ENCODE results near the gene SLC8A3.

SLC8A3 gene

GRCh38 chr14:70127186-70127585 lies 61.6 kb downstream of the SLC8A3 start:
- H3K4me1 ChIP-seq (ENCODE audit: control insufficient read depth, insufficient read depth, low read depth, low read length), result no peaks in the 10 kb centered on the region
- H2BK15ac ChIP-seq (ENCODE audit: low read depth, poor library complexity, severe bottlenecking), result no peak overlapping the region
- no peaks in the 10 kb centered on the region for H3K79me1 ChIP-seq (replicated peaks; ENCODE audit: low read length, poor library complexity, severe bottlenecking)
- H2AK5ac ChIP-seq (ENCODE audit: low read length, severe bottlenecking), result no peak overlapping the region
- no peak overlapping the region for H3K14ac ChIP-seq (ENCODE audit: low read length in 2 of 2)
- H3K9me3 ChIP-seq (ENCODE audit: control insufficient read depth, low read length), result no peaks in the 10 kb centered on the region
- no peak overlapping the region for H3K27ac ChIP-seq (ENCODE audit: low read length, poor library complexity, severe bottlenecking)
- H2BK5ac ChIP-seq (ENCODE audit: low read depth, low read length, poor library complexity, severe bottlenecking), result no peak overlapping the region
- no peaks in the 10 kb centered on the region for H3K36me3 ChIP-seq (ENCODE audit: control insufficient read depth in 1 of 2, insufficient read depth in 2 of 2, low read depth in 1 of 2, low read length in 2 of 2)
- H3K9ac ChIP-seq (ENCODE audit: low read length), result no peak overlapping the region
- 79% methylated on average over 7 of the region's 7 CpGs for WGBS
- H4K91ac ChIP-seq (ENCODE audit: low read length), result no peak overlapping the region
- DNase-seq, result no peak
- H2BK12ac ChIP-seq (ENCODE audit: low read length in 2 of 2), result no peak overlapping the region
- H2BK120ac ChIP-seq (ENCODE audit: low read depth, low read length), result no peak overlapping the region
- no peak overlapping the region for H3K4ac ChIP-seq (ENCODE audit: low read depth in 1 of 2, low read length in 2 of 2)
- no peak overlapping the region for H3K18ac ChIP-seq (ENCODE audit: low read depth in 1 of 2, low read length in 2 of 2)
- H3K4me2 ChIP-seq (ENCODE audit: low read length, poor library complexity, severe bottlenecking), result no peak overlapping the region
- H4K8ac ChIP-seq (ENCODE audit: low read length), result no peak overlapping the region
- no peak overlapping the region for H3K4me3 ChIP-seq (ENCODE audit: insufficient read depth in 1 of 2, low read depth in 1 of 2, low read length in 2 of 2)
- peaks cover 0 to 9% of the 10 kb centered on the region in 2 experiments for H3K27me3 ChIP-seq (ENCODE audit: control insufficient read depth in 1 of 2, insufficient read depth in 1 of 2, low read length in 2 of 2)
- H3K23ac ChIP-seq (ENCODE audit: low read length in 2 of 2), result no peak overlapping the region
- no peak overlapping the region for H2AFZ ChIP-seq (ENCODE audit: low read depth, low read length)

DNA sequence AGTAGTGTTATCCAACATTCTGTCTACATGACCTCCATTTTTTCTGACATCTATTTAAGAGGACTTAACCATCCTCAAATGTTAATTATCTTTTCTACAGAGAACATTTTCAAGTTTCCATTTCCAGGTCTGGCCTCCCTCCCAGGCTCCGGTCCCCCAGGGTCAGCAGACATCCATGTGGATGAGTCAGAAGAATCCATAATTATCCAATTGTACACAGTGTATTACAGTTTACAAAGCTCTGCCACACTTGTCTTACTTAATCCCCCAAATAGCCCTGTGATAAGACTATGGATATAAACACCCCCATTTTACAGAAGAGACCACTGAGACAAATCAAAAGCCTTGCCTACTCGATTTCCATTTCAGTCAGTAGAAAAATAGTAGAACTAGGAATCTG lies 65.0 kb downstream of the SLC8A3 start:
- H3K4me2 ChIP-seq (ENCODE audit: low read length, poor library complexity, severe bottlenecking), result no peak overlapping the region
- no peak overlapping the region for H4K8ac ChIP-seq (ENCODE audit: low read length)
- H2BK12ac ChIP-seq (ENCODE audit: low read length in 2 of 2), result no peak overlapping the region
- no peak for DNase-seq
- no peak overlapping the region for H3K9ac ChIP-seq (ENCODE audit: low read length)
- no peak overlapping the region for H3K18ac ChIP-seq (ENCODE audit: low read depth in 1 of 2, low read length in 2 of 2)
- H3K14ac ChIP-seq (ENCODE audit: low read length in 2 of 2), result no peak overlapping the region
- H3K4me3 ChIP-seq (ENCODE audit: insufficient read depth in 1 of 2, low read depth in 1 of 2, low read length in 2 of 2), result no peak overlapping the region
- no peak overlapping the region for H2BK120ac ChIP-seq (ENCODE audit: low read depth, low read length)
- H2AK5ac ChIP-seq (ENCODE audit: low read length, severe bottlenecking), result no peak overlapping the region
- no peak overlapping the region for H2AFZ ChIP-seq (ENCODE audit: low read depth, low read length)
- H2BK15ac ChIP-seq (ENCODE audit: low read depth, poor library complexity, severe bottlenecking), result no peak overlapping the region
- no peaks in the 10 kb centered on the region for H3K36me3 ChIP-seq (ENCODE audit: control insufficient read depth in 1 of 2, insufficient read depth in 2 of 2, low read depth in 1 of 2, low read length in 2 of 2)
- H2BK5ac ChIP-seq (ENCODE audit: low read depth, low read length, poor library complexity, severe bottlenecking), result no peak overlapping the region
- no peaks in the 10 kb centered on the region for H3K79me1 ChIP-seq (replicated peaks; ENCODE audit: low read length, poor library complexity, severe bottlenecking)
- no peak overlapping the region for H3K4ac ChIP-seq (ENCODE audit: low read depth in 1 of 2, low read length in 2 of 2)
- no peaks in the 10 kb centered on the region for H3K9me3 ChIP-seq (ENCODE audit: control insufficient read depth, low read length)
- H4K91ac ChIP-seq (ENCODE audit: low read length), result no peak overlapping the region
- 72% methylated on average over 2 of the region's 2 CpGs for WGBS
- no peaks in the 10 kb centered on the region for H3K4me1 ChIP-seq (ENCODE audit: control insufficient read depth, insufficient read depth, low read depth, low read length)
- H3K23ac ChIP-seq (ENCODE audit: low read length in 2 of 2), result no peak overlapping the region
- no peak overlapping the region for H3K27ac ChIP-seq (ENCODE audit: low read length, poor library complexity, severe bottlenecking)
- H3K27me3 ChIP-seq (ENCODE audit: control insufficient read depth in 1 of 2, insufficient read depth in 1 of 2, low read length in 2 of 2), result no peaks in the 10 kb centered on the region

- Histone ChIP-seq H3K36me3 (ENCODE audit: control insufficient read depth in 1 of 2, insufficient read depth in 2 of 2, low read depth in 1 of 2, low read length in 2 of 2) (no peaks in the 10 kb centered on the region), H3K4me2 (ENCODE audit: low read length, poor library complexity, severe bottlenecking) (no peak overlapping the region), H4K91ac (ENCODE audit: low read length) (no peak overlapping the region), H2BK120ac (ENCODE audit: low read depth, low read length) (no peak overlapping the region), H3K27ac (ENCODE audit: low read length, poor library complexity, severe bottlenecking) (no peak overlapping the region), H3K23ac (ENCODE audit: low read length in 2 of 2) (no peak overlapping the region), H2BK5ac (ENCODE audit: low read depth, low read length, poor library complexity, severe bottlenecking) (no peak overlapping the region), H3K14ac (ENCODE audit: low read length in 2 of 2) (no peak overlapping the region), H3K9me3 (ENCODE audit: control insufficient read depth, low read length) (no peaks in the 10 kb centered on the region), H2AK5ac (ENCODE audit: low read length, severe bottlenecking) (no peak overlapping the region), H2BK15ac (ENCODE audit: low read depth, poor library complexity, severe bottlenecking) (no peak overlapping the region), H3K4me3 (ENCODE audit: insufficient read depth in 1 of 2, low read depth in 1 of 2, low read length in 2 of 2) (no peak overlapping the region), H3K18ac (ENCODE audit: low read depth in 1 of 2, low read length in 2 of 2) (no peak overlapping the region), H4K8ac (ENCODE audit: low read length) (no peak overlapping the region), H3K9ac (ENCODE audit: low read length) (no peak overlapping the region), H3K27me3 (ENCODE audit: control insufficient read depth in 1 of 2, insufficient read depth in 1 of 2, low read length in 2 of 2) (peaks cover 0 to 3% of the 10 kb centered on the region in 2 experiments), H3K4me1 (ENCODE audit: control insufficient read depth, insufficient read depth, low read depth, low read length) (no peaks in the 10 kb centered on the region), H3K79me1 (replicated peaks; ENCODE audit: low read length, poor library complexity, severe bottlenecking) (no peaks in the 10 kb centered on the region), H2BK12ac (ENCODE audit: low read length in 2 of 2) (no peak overlapping the region), H2AFZ (ENCODE audit: low read depth, low read length) (no peak overlapping the region), H3K4ac (ENCODE audit: low read depth in 1 of 2, low read length in 2 of 2) (no peak overlapping the region)
- 0% methylated on average over 1 of the region's 1 CpG for WGBS
- no peak for DNase-seq
These were observed 67.2 kb downstream of the SLC8A3 start for GRCh38 chr14:70121521-70121920.

DNA sequence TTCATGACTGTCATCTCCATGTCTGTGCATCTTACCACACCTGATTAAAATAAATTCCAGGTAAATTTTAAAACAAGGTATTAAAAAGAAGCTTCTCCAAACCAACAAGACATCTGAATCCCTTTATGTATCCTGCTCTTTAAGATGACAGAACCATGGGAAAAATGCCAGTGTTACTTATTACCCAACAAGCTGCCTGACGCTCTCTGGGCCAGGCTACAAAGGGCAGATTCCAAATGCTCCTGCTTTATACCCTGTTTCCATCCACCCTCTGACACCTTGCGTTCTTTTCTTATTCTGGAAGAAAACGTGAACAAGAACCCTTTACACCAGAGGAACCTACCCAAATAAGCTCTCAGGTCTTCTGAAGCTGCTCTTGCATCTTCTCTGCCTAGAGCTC lies 70.7 kb downstream of the SLC8A3 start:
- 58% methylated on average over 3 of the region's 3 CpGs for WGBS
- Histone ChIP-seq H4K8ac (ENCODE audit: low read length) (no peak overlapping the region), H3K18ac (ENCODE audit: low read depth in 1 of 2, low read length in 2 of 2) (no peak overlapping the region), H3K4ac (ENCODE audit: low read depth in 1 of 2, low read length in 2 of 2) (no peak overlapping the region), H2AK5ac (ENCODE audit: low read length, severe bottlenecking) (no peak overlapping the region), H2AFZ (ENCODE audit: low read depth, low read length) (no peak overlapping the region), H2BK5ac (ENCODE audit: low read depth, low read length, poor library complexity, severe bottlenecking) (no peak overlapping the region), H2BK12ac (ENCODE audit: low read length in 2 of 2) (no peak overlapping the region), H3K36me3 (ENCODE audit: control insufficient read depth in 1 of 2, insufficient read depth in 2 of 2, low read depth in 1 of 2, low read length in 2 of 2) (no peaks in the 10 kb centered on the region), H3K9me3 (ENCODE audit: control insufficient read depth, low read length) (no peaks in the 10 kb centered on the region), H3K4me1 (ENCODE audit: control insufficient read depth, insufficient read depth, low read depth, low read length) (no peaks in the 10 kb centered on the region), H3K4me3 (ENCODE audit: insufficient read depth in 1 of 2, low read depth in 1 of 2, low read length in 2 of 2) (no peak overlapping the region), H2BK15ac (ENCODE audit: low read depth, poor library complexity, severe bottlenecking) (no peak overlapping the region), H3K23ac (ENCODE audit: low read length in 2 of 2) (no peak overlapping the region), H3K27me3 (ENCODE audit: control insufficient read depth in 1 of 2, insufficient read depth in 1 of 2, low read length in 2 of 2) (peaks cover 0 to 3% of the 10 kb centered on the region in 2 experiments), H4K91ac (ENCODE audit: low read length) (no peak overlapping the region), H3K79me1 (replicated peaks; ENCODE audit: low read length, poor library complexity, severe bottlenecking) (no peaks in the 10 kb centered on the region), H2BK120ac (ENCODE audit: low read depth, low read length) (no peak overlapping the region), H3K4me2 (ENCODE audit: low read length, poor library complexity, severe bottlenecking) (no peak overlapping the region), H3K14ac (ENCODE audit: low read length in 2 of 2) (no peak overlapping the region), H3K9ac (ENCODE audit: low read length) (no peak overlapping the region), H3K27ac (ENCODE audit: low read length, poor library complexity, severe bottlenecking) (no peak overlapping the region)
- DNase-seq, result no peak
